ENCODE data around the gene KCNJ15.

GRCh38 chr21:38255571-38256117, 1.1 kb upstream of the KCNJ15 start:
- no peak for TF ChIP-seq POLR2A (IDR thresholded peaks at IDR 0.05)
- no peak for TF ChIP-seq CTCF (IDR thresholded peaks at IDR 0.05)

All from esophagus squamous epithelium (tissue), 4 donors.